ENCODE results near the gene TBCK. TPM values are rescaled to one million over a fixed set of nuclear protein-coding genes. Genes with fewer than 3 reads are reported as not detected.

Gene TBCK
- total RNA-seq, 4 donors from 2014 or later: 22.7 to 28.7 (median 27.3) TPM

DNA sequence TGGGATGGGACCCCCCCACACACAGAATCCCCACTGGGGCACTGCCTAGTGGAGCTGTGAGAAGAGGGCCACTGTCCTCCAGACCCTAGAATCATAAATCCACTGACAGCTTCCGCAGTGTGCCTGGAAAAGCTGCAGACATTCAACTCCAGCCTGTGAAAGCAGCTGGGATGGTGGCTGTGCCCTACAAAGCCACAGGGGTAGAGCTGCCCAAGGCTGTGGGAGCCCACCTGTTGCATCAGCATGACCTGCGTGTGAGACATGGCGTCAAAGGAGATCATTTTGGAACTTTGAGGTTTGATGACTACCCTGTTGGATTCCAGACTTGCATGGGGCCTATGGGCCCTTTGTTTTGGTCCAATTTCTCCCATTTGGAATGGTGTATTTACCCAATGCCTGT lies 22.7 kb upstream of the TBCK start:
- Histone ChIP-seq H3K4me1 (no peaks in the 10 kb centered on the region), H3K36me3 (peaks cover 43 to 69% (median 60%) of the 10 kb centered on the region in 4 donors), H3K27ac (replicated peaks in 1 of 4) (no peak overlapping the region), H3K27me3 (no peaks in the 10 kb centered on the region), H3K4me3 (no peak overlapping the region), H3K9me3 (peaks cover 0 to 3% (median 0%) of the 10 kb centered on the region in 4 donors)
- no peak for TF ChIP-seq POLR2AphosphoS5 (IDR thresholded peaks at IDR 0.05)
- no peak for TF ChIP-seq POLR2A (IDR thresholded peaks at IDR 0.05; ENCODE audit: low read depth)
- TF ChIP-seq, protein P1, sequence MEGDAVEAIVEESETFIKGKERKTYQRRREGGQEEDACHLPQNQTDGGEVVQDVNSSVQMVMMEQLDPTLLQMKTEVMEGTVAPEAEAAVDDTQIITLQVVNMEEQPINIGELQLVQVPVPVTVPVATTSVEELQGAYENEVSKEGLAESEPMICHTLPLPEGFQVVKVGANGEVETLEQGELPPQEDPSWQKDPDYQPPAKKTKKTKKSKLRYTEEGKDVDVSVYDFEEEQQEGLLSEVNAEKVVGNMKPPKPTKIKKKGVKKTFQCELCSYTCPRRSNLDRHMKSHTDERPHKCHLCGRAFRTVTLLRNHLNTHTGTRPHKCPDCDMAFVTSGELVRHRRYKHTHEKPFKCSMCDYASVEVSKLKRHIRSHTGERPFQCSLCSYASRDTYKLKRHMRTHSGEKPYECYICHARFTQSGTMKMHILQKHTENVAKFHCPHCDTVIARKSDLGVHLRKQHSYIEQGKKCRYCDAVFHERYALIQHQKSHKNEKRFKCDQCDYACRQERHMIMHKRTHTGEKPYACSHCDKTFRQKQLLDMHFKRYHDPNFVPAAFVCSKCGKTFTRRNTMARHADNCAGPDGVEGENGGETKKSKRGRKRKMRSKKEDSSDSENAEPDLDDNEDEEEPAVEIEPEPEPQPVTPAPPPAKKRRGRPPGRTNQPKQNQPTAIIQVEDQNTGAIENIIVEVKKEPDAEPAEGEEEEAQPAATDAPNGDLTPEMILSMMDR (IDR thresholded peaks at IDR 0.05): no peak
- TF ChIP-seq EP300 (IDR thresholded peaks at IDR 0.05): no peak
- WGBS: 94% methylated on average over 3 of the region's 3 CpGs
- DNase-seq (ENCODE audit: extremely low spot score): no peak
- intact Hi-C loops (cut with DNase I): no loop called here

GRCh38 chr4:106337916-106338315 lies 21.9 kb upstream of the TBCK start:
- peaks cover 0 to 3% (median 0%) of the 10 kb centered on the region in 4 donors for H3K9me3 ChIP-seq
- DNase-seq (ENCODE audit: extremely low spot score): no peak
- peaks cover 50 to 77% (median 67%) of the 10 kb centered on the region in 4 donors for H3K36me3 ChIP-seq
- intact Hi-C loops (cut with DNase I): no loop called here
- TF ChIP-seq EP300 (IDR thresholded peaks at IDR 0.05): no peak
- H3K27ac ChIP-seq (replicated peaks in 1 of 4): no peak overlapping the region
- no peaks in the 10 kb centered on the region for H3K27me3 ChIP-seq
- H3K4me3 ChIP-seq: no peak overlapping the region
- no peaks in the 10 kb centered on the region for H3K4me1 ChIP-seq

- Histone ChIP-seq H3K4me1 (no peaks in the 10 kb centered on the region), H3K27ac (replicated peaks in 1 of 4) (no peak overlapping the region), H3K4me3 (no peak overlapping the region), H3K36me3 (peaks cover 57 to 90% (median 76%) of the 10 kb centered on the region in 4 donors), H3K27me3 (no peaks in the 10 kb centered on the region), H3K9me3 (peaks cover 0 to 3% (median 0%) of the 10 kb centered on the region in 4 donors)
- WGBS: 97% methylated on average over 3 of the region's 3 CpGs
- no peak for TF ChIP-seq EP300 (IDR thresholded peaks at IDR 0.05)
- intact Hi-C loops (cut with DNase I): no loop called here
- DNase-seq (ENCODE audit: extremely low spot score): no peak
Measured at GRCh38 chr4:106336618-106337017, 20.6 kb upstream of the TBCK start.

DNA sequence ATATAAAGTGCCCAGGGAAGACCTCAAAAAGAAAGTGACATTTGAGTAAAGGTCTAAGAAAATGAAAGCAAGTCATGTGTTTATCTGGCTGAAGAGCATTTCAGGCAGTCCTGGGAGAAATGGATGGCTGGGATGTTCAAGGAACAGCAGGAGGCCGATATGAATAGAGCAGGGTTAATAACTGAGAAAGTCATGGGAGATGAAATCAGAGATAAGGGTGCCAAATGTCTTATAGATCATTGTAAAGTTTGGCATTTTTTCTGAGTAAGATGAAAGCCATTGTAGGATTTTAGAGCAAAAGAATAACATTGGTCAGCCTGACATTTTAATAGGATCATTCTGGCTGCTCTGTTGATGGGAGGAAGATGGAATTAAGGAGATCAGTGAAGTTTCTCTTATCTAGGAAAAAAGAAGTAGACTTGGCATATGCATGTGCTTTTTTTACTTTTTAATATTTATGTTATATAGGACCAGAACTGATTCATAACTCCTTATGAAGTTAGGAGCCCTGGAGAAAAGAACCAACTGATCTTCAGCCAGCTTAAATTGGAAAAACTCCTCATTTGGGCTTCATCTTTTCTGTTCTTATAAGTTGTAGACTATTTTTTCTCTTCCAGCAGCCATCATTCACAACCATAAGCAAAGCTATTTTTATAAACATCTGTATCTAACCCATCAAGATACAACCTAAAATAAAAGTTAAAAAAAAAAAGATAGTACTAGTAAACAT lies 18.9 kb upstream of the TBCK start:
- intact Hi-C loops (cut with DNase I): no loop called here
- WGBS: 81% methylated on average over 1 of the region's 1 CpG
- H3K27me3 ChIP-seq: no peaks in the 10 kb centered on the region

GRCh38 chr4:106333186-106333585 lies 17.2 kb upstream of the TBCK start:
- no peak overlapping the region for H3K27ac ChIP-seq (replicated peaks in 1 of 4)
- peaks cover 61 to 99% (median 80%) of the 10 kb centered on the region in 4 donors for H3K36me3 ChIP-seq
- H3K4me3 ChIP-seq: no peak overlapping the region
- no peak for DNase-seq (ENCODE audit: extremely low spot score)
- H3K27me3 ChIP-seq: no peaks in the 10 kb centered on the region
- TF ChIP-seq, protein P1 (IDR thresholded peaks at IDR 0.05): no peak
- TF ChIP-seq POLR2AphosphoS5 (IDR thresholded peaks at IDR 0.05) (no peak), POLR2A (IDR thresholded peaks at IDR 0.05; ENCODE audit: low read depth) (no peak), EP300 (IDR thresholded peaks at IDR 0.05) (no peak)
- no peaks in the 10 kb centered on the region for H3K9me3 ChIP-seq
- intact Hi-C loops (cut with DNase I): no loop called here
- WGBS: 97% methylated on average over 5 of the region's 5 CpGs
- H3K4me1 ChIP-seq: no peaks in the 10 kb centered on the region

More for the DNA sequence above, 18.9 kb upstream of the TBCK start:
- no peak for TF ChIP-seq POLR2AphosphoS5 (IDR thresholded peaks at IDR 0.05)
- TF ChIP-seq, protein P1 (IDR thresholded peaks at IDR 0.05): no peak
- no peak for TF ChIP-seq EP300 (IDR thresholded peaks at IDR 0.05)
- TF ChIP-seq POLR2A (IDR thresholded peaks at IDR 0.05; ENCODE audit: low read depth): no peak
- no peaks in the 10 kb centered on the region for H3K9me3 ChIP-seq
- no peaks in the 10 kb centered on the region for H3K4me1 ChIP-seq
- DNase-seq (ENCODE audit: extremely low spot score): no peak
- H3K36me3 ChIP-seq: peaks cover 61 to 97% (median 79%) of the 10 kb centered on the region in 4 donors
- no peak overlapping the region for H3K4me3 ChIP-seq
- H3K27ac ChIP-seq (replicated peaks in 1 of 4): no peak overlapping the region
